GM12873 (cell line): Measurements from ENCODE around the gene NFRKB.

Experiments
- CTCF ChIP-seq: IDR thresholded peaks from 2 replicates; pipeline ENCODE4 v1.5.1; 2012; ENCODE audit warnings: low read depth, mild to moderate bottlenecking, moderate library complexity, low read length, control low read depth; ENCODE audit not compliant: insufficient read depth; ENCODE audit errors: missing control alignments

The NFRKB gene

GRCh38 chr11:129866311-129866710 is 29.1 kb downstream of the NFRKB start:
- no peak for TF ChIP-seq CTCF

- no peak for TF ChIP-seq CTCF
Observed at GRCh38 chr11:129865701-129866100, 29.7 kb downstream of the NFRKB start.

GRCh38 chr11:129864811-129865210 is 30.6 kb downstream of the NFRKB start:
- TF ChIP-seq CTCF = no peak

GRCh38 chr11:129861702-129862522 is 33.5 kb downstream of the NFRKB start:
- no peak for TF ChIP-seq CTCF

- no peak for TF ChIP-seq CTCF
Observed at GRCh38 chr11:129856036-129856435, 39.3 kb downstream of the NFRKB start.

- TF ChIP-seq CTCF = no peak
Observed at GRCh38 chr11:129855086-129855485, 40.3 kb downstream of the NFRKB start.

GRCh38 chr11:129854232-129854805 is 41.1 kb downstream of the NFRKB start:
- TF ChIP-seq CTCF = no peak
